IPS DF 6.9 (cell line): ENCODE data around the gene MVB12B.

Experiments used
- DNase-seq: peaks from one replicate; pipeline ENCODE4 v3.0.0-alpha.2; 2013; ENCODE audit warnings: low read depth, low spot score
- H3K27ac ChIP-seq: one replicate; pipeline ENCODE4 v1.5.1; 2013; ENCODE audit warnings: low read length, control low read depth
- H3K27me3 ChIP-seq: 2 replicates; pipeline ENCODE4 v1.6.1; 2013; ENCODE audit warnings: mild to moderate bottlenecking, low read length; ENCODE audit not compliant: control insufficient read depth, insufficient read depth
- H3K36me3 ChIP-seq: 2 replicates; pipeline ENCODE4 v1.6.1; 2013; ENCODE audit warnings: low read length; ENCODE audit not compliant: control insufficient read depth, insufficient read depth
- H3K4me1 ChIP-seq: 2 replicates; pipeline ENCODE4 v1.6.1; 2013; ENCODE audit warnings: low read length; ENCODE audit not compliant: control insufficient read depth, insufficient read depth
- H3K4me3 ChIP-seq: 2 replicates; pipeline ENCODE4 v1.5.1; 2013; ENCODE audit warnings: mild to moderate bottlenecking, low read length
- H3K9me3 ChIP-seq: 2 replicates; pipeline ENCODE4 v1.6.1; 2013; ENCODE audit warnings: low read length, inconsistent platforms; ENCODE audit not compliant: control insufficient read depth, insufficient read depth
- WGBS: extraction: QIAGEN DNeasy Blood & Tissue Kit; methylation state at CpG from one replicate; pipeline ENCODE4 v1.1.7; 2013; ENCODE audit warnings: mixed read lengths, missing lambda C conversion rate; ENCODE audit not compliant: insufficient read length, insufficient coverage; 5-methylcytosine and 5-hydroxymethylcytosine counted together

The MVB12B gene

GRCh38 chr9:126498331-126498730 is 171.7 kb downstream of the MVB12B start:
- Histone ChIP-seq H3K27ac (no peak overlapping the region), H3K4me3 (no peak overlapping the region), H3K36me3 (no peaks in the 10 kb centered on the region), H3K9me3 (no peaks in the 10 kb centered on the region), H3K27me3 (no peaks in the 10 kb centered on the region), H3K4me1 (peaks cover 3% of the 10 kb centered on the region; the same call in 1 of the 2 replicates)
- no CpG with 5 or more reads among the region's 8 CpGs for WGBS
- no peak for DNase-seq

- no peak for DNase-seq
- Histone ChIP-seq H3K27me3 (no peaks in the 10 kb centered on the region), H3K4me3 (peak overlapping the region; percentile 32; the same call in 1 of the 2 replicates), H3K27ac (no peak overlapping the region), H3K9me3 (no peaks in the 10 kb centered on the region), H3K36me3 (no peaks in the 10 kb centered on the region), H3K4me1 (peaks cover 3% of the 10 kb centered on the region; the same call in 1 of the 2 replicates)
- no CpG with 5 or more reads among the region's 46 CpGs for WGBS
Observed at GRCh38 chr9:126499005-126499910, 172.6 kb downstream of the MVB12B start.

DNA sequence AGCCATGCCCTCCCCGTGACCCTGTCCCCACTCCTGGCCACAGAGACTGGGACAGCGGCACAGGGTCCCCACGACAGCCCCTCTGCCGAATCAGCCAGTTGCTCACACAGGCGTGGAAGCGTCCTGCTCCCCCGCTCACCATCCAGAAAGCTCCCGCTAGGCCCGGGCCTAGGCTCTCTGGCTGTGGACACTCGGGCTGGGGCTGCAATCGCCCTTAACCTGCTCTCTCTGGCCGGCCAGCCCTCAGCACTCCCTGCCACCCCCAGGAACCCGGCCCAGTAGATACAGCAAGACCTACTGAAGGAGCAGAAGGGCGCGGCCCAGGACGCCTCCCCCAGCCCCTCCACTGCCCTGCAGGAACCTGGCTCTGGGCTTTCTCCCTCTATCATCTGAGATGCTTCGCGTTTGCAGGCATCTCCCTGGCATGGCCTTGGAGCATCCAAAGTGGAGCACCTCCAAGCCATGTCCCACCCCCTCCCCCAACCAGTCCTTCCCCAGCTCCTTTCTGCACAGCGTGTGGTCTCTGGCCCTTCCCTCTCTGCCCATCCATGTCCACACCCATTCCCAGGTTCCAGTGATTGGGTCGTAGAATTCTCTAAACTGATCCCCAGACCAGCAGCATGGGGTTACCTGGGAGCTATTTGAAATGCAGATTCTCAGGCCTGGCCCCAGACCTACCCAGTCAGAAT is 173.4 kb downstream of the MVB12B start:
- no peak overlapping the region for H3K27ac ChIP-seq
- H3K27me3 ChIP-seq: no peaks in the 10 kb centered on the region
- DNase-seq: no peak
- WGBS: no CpG with 5 or more reads among the region's 20 CpGs
- H3K36me3 ChIP-seq: no peaks in the 10 kb centered on the region
- H3K4me3 ChIP-seq: peak overlapping the region; percentile 32
- no peaks in the 10 kb centered on the region for H3K9me3 ChIP-seq
- peaks cover 3% of the 10 kb centered on the region; the same call in 1 of the 2 replicates for H3K4me1 ChIP-seq

GRCh38 chr9:126500600-126501382 is 174.2 kb downstream of the MVB12B start:
- peak overlapping the region; percentile 1; the same call in 1 of the 2 replicates for H3K4me3 ChIP-seq
- H3K27me3 ChIP-seq: no peaks in the 10 kb centered on the region
- H3K9me3 ChIP-seq: no peaks in the 10 kb centered on the region
- H3K36me3 ChIP-seq: no peaks in the 10 kb centered on the region
- no peak overlapping the region for H3K27ac ChIP-seq
- WGBS: no CpG with 5 or more reads among the region's 37 CpGs
- H3K4me1 ChIP-seq: peaks cover 3% of the 10 kb centered on the region; the same call in 1 of the 2 replicates
- peak; percentile 80 for DNase-seq

GRCh38 chr9:126501383-126502331 is 175.0 kb downstream of the MVB12B start:
- no peak overlapping the region for H3K27ac ChIP-seq
- peaks cover 3% of the 10 kb centered on the region; the same call in 1 of the 2 replicates for H3K4me1 ChIP-seq
- no peak for DNase-seq
- no peak overlapping the region for H3K4me3 ChIP-seq
- H3K36me3 ChIP-seq: no peaks in the 10 kb centered on the region
- WGBS: no CpG with 5 or more reads among the region's 22 CpGs
- no peaks in the 10 kb centered on the region for H3K9me3 ChIP-seq
- no peaks in the 10 kb centered on the region for H3K27me3 ChIP-seq

DNA sequence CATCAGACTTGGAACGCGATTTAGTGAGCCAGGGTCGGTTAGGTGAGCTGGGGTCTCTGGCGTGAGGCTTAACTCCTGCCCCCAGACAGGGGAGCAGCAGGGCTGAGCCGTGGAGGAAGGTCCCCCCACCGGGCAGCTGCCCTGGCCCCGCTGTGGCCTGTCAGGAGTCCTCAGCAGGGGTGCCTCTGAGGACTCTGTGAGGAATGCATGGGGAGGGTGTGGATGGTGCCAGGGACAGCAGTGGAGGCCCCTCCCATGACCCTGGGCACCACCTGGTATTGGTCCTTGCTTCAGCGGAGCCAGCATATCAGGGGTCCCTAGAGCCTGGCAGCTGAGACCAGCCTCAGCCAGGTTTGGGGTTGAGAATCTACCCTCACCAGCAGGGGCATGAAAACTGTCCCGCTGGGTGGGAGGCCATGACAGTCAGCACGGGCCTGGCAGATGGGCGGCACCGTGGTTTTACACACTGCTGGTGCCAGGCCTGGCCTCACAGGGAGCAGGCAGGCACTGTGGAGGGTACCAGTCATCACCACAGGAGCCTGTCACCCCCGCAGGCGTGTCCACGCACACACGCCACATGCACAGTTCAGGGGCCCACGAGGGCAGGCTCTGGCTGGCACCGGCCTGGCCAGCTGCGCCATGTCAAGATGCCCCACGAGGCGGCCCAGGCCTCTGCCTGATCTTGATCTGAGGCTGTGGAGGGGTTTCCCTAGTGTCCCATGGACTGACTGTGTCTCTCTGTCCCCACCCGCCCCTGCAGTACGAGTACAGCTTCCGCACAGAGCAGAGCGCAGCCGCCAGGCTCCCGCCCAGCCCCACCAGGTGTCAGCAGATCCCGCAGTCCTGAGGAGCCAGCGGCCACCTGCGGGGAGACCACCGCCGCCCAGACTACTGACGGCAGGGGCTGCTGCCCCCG is 176.0 kb downstream of the MVB12B start:
- Histone ChIP-seq H3K4me1 (peaks cover 3% of the 10 kb centered on the region; the same call in 1 of the 2 replicates), H3K4me3 (no peak overlapping the region), H3K27ac (no peak overlapping the region), H3K9me3 (no peaks in the 10 kb centered on the region), H3K27me3 (no peaks in the 10 kb centered on the region), H3K36me3 (no peaks in the 10 kb centered on the region)
- DNase-seq: no peak
- no CpG with 5 or more reads among the region's 34 CpGs for WGBS

GRCh38 chr9:126503333-126504085 is 176.9 kb downstream of the MVB12B start:
- H3K9me3 ChIP-seq: no peaks in the 10 kb centered on the region
- no peak overlapping the region for H3K4me3 ChIP-seq
- no peak overlapping the region for H3K27ac ChIP-seq
- WGBS: no CpG with 5 or more reads among the region's 28 CpGs
- H3K36me3 ChIP-seq: no peaks in the 10 kb centered on the region
- H3K4me1 ChIP-seq: peaks cover 3% of the 10 kb centered on the region; the same call in 1 of the 2 replicates
- no peak for DNase-seq
- no peaks in the 10 kb centered on the region for H3K27me3 ChIP-seq

DNA sequence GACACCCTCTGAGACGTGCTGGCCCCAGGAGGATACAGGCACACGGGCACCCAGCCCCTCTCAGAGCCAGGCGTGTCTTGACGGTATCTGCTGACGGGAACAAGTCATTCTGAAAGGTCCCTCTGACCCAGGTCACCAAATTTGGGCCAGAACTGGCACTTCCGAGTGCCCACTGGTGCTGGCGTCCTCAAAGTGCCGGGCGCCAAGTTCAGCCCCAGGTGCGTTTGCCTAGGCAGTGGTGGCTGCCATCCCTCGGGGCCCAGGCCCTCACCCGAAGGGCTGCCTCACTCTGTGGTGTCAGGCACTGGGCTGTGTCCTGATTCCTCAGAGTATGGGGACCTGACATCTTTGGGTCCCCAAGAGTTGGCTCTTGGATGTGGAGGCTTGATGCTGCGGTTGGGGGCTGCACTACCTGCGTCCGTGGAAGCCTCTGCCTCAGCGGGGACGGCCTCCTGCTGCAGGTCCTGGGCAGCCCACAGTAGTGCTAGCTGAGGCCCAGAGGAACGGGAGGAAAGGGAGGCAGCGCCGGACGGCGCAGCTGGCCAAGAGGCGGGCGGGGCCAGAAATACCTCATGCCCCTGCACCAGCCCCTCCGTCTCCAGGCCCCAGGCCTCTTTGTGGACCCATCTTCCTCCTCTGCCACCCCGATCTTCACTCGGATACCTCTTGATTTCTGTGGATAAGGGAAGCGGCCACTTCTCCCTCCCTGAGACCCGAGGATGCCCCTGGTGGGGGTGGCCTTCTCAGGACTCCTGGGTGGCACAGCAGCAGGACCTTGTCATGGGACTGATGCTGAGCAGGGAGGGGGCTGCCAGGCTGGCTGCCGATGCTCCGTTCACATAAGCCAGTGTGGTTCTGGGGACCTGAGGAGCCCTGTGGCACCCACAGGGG is 177.7 kb downstream of the MVB12B start:
- peaks cover 3% of the 10 kb centered on the region; the same call in 1 of the 2 replicates for H3K4me1 ChIP-seq
- H3K27ac ChIP-seq: no peak overlapping the region
- DNase-seq: no peak
- no CpG with 5 or more reads among the region's 31 CpGs for WGBS
- no peaks in the 10 kb centered on the region for H3K27me3 ChIP-seq
- H3K4me3 ChIP-seq: no peak overlapping the region
- no peaks in the 10 kb centered on the region for H3K36me3 ChIP-seq
- H3K9me3 ChIP-seq: no peaks in the 10 kb centered on the region
